ENCODE results near the gene AGPAT3.

The AGPAT3 gene

GRCh38 chr21:43834146-43834905 is 30.7 kb upstream of the AGPAT3 start:
- in situ Hi-C loops (cut with HindIII; ENCODE audit: low sequenced_read_pairs): no loop called here

GRCh38 chr21:43835050-43835449 is 30.0 kb upstream of the AGPAT3 start:
- in situ Hi-C loops (cut with HindIII; ENCODE audit: low sequenced_read_pairs): no loop called here

DNA sequence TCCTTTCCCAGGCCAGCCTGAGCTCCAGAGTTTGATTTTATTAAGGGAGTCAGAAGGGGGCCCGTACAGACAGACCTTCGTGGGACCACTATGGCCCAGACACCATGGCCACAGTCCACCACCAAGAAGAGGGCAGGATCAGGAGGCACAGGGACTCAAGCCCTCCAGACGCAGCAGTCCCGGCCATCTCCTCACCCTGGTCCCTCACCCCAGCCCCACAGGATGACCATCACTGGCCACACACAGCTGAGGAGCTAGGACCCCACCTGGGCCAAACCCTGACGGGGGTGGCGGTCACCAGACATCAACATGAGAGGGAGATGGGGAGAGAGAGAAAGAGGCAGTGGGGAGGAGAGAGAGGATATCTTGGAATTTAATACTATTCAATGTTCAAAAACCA is 29.2 kb upstream of the AGPAT3 start:
- in situ Hi-C loops (cut with HindIII; ENCODE audit: low sequenced_read_pairs): no loop called here

- in situ Hi-C loops (cut with HindIII; ENCODE audit: low sequenced_read_pairs): no loop called here
Measured at GRCh38 chr21:43836616-43837015, 28.4 kb upstream of the AGPAT3 start.

- in situ Hi-C loops (cut with HindIII; ENCODE audit: low sequenced_read_pairs): loop anchor here (5.0 kb wide), 1 partner anchor 52 kb away; no protein-coding TSS in a partner anchor
Measured at GRCh38 chr21:43840259-43840658, 24.8 kb upstream of the AGPAT3 start.

DNA sequence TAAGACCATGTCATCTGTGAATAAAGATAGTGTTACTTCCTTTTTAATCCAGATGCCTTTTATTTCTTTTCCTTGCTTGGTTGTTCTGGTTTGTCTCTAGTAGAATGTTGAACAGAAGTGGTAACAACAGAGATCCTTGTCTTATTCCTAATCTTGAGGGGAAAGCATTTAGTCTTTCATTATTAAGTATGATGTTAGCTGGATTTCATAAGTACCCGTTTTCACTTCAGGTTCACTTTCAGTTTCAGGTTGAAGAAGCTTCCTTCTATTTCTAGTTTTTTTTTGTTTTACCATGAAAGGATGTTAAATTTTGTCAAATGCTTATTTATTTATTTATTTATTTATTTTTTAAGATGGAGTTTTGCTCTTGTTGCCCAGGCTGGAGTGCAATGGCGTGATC is 22.3 kb upstream of the AGPAT3 start:
- in situ Hi-C loops (cut with HindIII; ENCODE audit: low sequenced_read_pairs): loop anchor here (5.0 kb wide), 1 partner anchor 50 kb away; no protein-coding TSS in a partner anchor

DNA sequence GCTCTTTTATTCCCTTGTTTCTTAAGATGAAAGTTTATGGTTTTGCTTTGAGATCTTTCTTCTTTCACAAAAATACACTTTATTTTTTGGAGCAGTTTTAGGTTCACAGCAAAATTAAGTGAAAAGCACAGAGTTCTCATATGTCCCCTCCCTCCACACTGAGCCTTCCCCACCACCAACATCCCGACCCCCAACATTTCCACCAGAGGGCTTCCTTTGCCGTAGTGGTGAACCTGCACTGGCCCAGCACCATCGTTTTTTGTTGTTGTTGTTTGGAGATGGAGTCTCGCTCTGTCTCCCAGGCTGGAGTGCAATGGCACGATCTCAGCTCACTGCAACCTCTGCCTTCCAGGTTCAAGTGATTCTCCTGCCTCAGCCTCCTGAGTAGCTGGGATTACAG is 20.1 kb upstream of the AGPAT3 start:
- in situ Hi-C loops (cut with HindIII; ENCODE audit: low sequenced_read_pairs): loop anchor here (5.0 kb wide), 1 partner anchor 47 kb away; no protein-coding TSS in a partner anchor

DNA sequence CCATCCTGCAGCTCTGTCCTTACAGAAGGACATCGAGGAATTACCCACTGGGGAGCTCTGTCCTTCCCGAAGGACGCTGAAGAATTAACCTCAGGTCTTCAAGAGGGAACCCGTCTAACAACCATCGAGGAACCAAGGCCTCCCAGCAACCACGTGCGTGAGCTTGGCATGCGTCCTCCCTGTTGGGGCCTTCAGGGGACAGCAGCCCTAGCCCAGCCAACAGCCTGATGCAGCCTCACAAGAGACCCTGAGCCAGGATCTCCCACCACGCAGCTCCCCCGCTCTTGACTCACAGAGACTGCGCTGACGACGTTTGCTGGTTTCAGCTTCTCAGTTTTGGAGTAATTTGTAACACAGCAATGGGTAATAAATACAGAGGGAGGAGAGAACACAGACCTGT is 19.6 kb upstream of the AGPAT3 start:
- in situ Hi-C loops (cut with HindIII; ENCODE audit: low sequenced_read_pairs): no loop called here

GRCh38 chr21:43846430-43846829 is 18.6 kb upstream of the AGPAT3 start:
- in situ Hi-C loops (cut with HindIII; ENCODE audit: low sequenced_read_pairs): no loop called here

DNA sequence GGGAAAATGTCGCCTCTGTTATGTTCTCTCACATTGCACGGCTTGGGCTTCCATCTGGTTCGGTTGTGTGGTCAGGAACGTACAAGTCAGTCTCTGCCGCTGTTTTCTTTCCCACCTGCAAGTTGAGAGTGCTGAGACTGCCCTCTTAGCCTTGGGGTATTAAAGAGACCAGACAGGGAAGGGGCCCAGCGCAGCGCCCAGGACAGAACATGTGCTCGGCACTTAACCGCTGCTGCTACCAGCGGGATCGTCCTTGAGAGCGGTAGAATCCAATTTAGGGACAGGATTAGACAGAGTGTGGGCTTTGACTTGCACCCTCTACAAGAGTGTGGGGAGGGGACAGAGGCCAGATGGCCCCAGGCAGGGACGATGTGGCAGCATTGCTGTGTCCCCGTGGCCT is 17.7 kb upstream of the AGPAT3 start:
- in situ Hi-C loops (cut with HindIII; ENCODE audit: low sequenced_read_pairs): no loop called here

DNA sequence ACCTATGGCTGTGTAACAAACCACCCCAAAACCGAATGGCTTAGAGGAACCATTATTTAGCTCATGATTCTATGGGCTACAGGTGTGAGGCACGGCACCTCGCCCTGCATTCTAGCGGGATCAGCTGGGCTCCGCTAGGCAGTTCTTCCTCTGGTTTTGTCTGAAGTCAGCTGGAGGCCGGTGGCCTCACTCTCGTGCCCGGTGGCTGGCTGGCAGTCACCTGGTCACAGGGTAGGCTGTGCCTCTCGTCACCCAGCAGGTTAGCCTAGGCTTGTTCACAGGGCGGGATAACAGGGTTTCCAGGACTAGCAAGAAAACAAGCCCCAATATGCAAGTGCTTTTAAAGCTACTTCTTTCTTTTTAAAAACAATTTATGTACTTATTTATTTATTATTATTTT is 16.3 kb upstream of the AGPAT3 start:
- in situ Hi-C loops (cut with HindIII; ENCODE audit: low sequenced_read_pairs): no loop called here

GRCh38 chr21:43849532-43850299 is 15.3 kb upstream of the AGPAT3 start:
- in situ Hi-C loops (cut with HindIII; ENCODE audit: low sequenced_read_pairs): no loop called here

- in situ Hi-C loops (cut with HindIII; ENCODE audit: low sequenced_read_pairs): no loop called here
Measured at GRCh38 chr21:43850728-43851295, 14.2 kb upstream of the AGPAT3 start.

DNA sequence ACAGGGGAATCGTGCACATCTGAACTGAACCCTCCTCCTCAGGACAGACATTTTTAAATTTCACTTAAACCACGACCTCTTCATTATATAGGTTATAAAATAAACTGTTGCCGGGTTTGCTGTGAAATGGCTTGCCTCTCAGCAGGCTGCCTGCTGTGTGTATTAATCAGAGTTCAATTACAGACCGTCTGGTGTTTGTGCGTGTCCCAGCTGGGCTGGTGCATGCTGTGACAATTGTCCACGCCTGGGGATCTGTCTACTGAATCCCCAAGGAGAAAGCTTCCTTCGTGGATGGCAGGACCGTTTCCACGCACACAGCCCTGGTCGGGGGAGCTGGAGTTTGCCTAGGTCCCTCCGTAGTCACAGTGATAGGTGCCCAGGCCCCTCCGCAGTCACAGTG is 13.4 kb upstream of the AGPAT3 start:
- in situ Hi-C loops (cut with HindIII; ENCODE audit: low sequenced_read_pairs): no loop called here

GRCh38 chr21:43853851-43854772 is 10.9 kb upstream of the AGPAT3 start:
- in situ Hi-C loops (cut with HindIII; ENCODE audit: low sequenced_read_pairs): no loop called here

DNA sequence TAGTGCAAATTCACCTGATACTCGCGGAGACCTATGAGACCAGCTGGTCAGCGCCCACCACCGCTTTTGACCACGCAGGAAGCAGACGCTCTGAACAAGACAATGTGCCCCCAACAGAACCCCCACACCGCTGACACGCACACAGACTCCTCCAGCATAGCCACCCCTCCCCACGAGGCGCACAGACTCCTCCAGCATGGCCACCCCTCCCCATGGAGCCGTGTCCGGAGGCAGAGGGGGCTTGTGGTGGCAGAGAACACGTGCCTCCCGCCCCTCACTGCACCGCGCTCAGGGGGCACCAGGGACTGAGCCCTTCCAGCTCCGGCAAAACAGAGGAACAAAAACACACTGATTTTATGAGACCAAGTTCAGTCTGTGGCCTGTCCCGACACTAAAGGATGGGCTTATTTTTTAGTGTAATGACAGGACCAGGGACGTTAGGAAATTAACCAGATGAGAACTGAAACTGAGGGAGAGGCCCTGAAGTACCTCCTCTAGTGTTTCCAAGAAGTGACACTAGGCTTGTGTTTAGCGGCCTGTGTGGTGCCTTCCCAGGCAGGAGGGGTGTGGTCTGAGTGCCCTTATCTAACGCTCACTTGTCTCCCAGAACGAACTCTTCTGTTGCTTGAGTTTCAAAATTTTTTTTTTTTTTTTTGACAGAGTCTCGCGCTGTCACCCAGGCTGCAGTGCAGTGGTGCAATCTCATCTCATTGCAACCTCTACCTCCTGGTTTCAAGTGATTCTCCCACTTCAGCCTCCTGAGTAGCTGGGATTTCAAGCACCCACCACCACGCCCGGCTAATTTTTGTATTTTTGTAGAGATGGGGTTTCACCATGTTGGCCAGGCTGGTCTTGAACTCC is 10.0 kb upstream of the AGPAT3 start:
- in situ Hi-C loops (cut with HindIII; ENCODE audit: low sequenced_read_pairs): no loop called here

DNA sequence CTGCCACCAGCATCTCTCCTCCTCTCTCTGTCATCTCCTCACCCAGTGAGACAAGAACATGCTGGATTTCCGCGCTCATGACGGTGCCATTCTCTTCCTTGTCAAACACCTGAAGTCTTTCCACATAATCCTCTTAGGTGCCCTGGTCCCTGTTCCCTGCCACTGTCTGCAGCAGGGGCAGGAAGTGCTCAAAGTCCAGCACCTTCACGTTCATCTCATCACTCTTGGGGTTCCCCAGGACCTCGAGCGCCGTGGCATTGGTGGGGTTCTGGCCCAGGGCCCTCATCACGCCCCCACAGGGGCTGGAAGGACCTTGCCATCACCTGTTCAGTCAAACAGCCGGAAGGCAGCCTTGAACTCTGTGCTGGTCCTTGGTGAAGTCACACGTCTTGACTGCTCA is 9.1 kb upstream of the AGPAT3 start:
- in situ Hi-C loops (cut with HindIII; ENCODE audit: low sequenced_read_pairs): no loop called here

- in situ Hi-C loops (cut with HindIII; ENCODE audit: low sequenced_read_pairs): no loop called here
Measured at GRCh38 chr21:43858806-43859648, 6.0 kb upstream of the AGPAT3 start.

GRCh38 chr21:43859747-43860214 is 5.2 kb upstream of the AGPAT3 start:
- in situ Hi-C loops (cut with HindIII; ENCODE audit: low sequenced_read_pairs): no loop called here

Measured in endothelial cell of hepatic sinusoid (primary cell).